ENCODE measurements around the gene GPC1. TPM values are rescaled to one million over a fixed set of nuclear protein-coding genes. Genes with fewer than 3 reads are reported as not detected.

The GPC1 gene
- polyA plus RNA-seq, 1 experiment: 46.8 TPM

DNA sequence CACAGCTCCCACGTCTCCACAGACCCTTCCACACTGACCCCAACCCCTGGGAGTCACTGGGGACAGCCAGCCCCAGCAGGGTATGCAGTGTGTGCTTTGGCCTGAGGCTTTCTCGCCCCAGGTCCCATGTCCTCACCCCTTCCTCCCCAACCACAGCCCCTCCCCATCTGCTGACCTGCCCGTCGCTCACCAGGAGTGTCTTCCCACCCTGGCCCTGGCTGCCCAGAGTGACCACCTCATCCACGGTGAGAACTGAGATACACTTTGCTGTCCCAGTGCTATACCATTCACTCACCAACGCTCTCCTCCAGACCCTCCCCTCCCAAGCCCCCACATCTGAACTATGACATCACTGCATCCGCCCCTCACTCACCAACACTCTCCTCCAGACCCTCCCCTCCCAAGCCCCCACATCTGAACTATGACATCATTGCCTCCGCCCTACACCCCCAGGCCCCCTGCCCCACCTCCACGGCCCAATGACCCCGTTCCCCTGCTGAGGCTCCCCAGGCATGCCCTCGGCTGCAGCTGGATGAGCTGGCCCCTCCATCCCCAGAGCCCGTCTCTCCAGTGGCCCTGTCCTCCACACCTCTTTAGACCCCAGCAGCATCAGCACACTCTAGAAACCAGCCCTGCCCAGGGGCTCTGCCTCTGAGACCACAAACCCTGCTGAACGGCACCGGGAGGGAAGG, 67.1 kb downstream of the GPC1 start:
- no peaks in the 10 kb centered on the region for H3K27me3 ChIP-seq (ENCODE audit: control insufficient read depth, insufficient read depth, low read length)
- TF ChIP-seq, protein P1, sequence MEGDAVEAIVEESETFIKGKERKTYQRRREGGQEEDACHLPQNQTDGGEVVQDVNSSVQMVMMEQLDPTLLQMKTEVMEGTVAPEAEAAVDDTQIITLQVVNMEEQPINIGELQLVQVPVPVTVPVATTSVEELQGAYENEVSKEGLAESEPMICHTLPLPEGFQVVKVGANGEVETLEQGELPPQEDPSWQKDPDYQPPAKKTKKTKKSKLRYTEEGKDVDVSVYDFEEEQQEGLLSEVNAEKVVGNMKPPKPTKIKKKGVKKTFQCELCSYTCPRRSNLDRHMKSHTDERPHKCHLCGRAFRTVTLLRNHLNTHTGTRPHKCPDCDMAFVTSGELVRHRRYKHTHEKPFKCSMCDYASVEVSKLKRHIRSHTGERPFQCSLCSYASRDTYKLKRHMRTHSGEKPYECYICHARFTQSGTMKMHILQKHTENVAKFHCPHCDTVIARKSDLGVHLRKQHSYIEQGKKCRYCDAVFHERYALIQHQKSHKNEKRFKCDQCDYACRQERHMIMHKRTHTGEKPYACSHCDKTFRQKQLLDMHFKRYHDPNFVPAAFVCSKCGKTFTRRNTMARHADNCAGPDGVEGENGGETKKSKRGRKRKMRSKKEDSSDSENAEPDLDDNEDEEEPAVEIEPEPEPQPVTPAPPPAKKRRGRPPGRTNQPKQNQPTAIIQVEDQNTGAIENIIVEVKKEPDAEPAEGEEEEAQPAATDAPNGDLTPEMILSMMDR (IDR thresholded peaks at IDR 0.05; ENCODE audit: low read depth, low read length): no peak
- no peak overlapping the region for H3K27ac ChIP-seq (ENCODE audit: low read depth, low read length)
- no peak overlapping the region for H3K4me3 ChIP-seq (ENCODE audit: low read depth, low read length)
- DNase-seq (ENCODE audit: low read depth, low spot score): no peak
- CTCF ChIA-PET: interaction anchor here (1.1 kb wide), 1 partner anchor 12 kb away, joined by 9 read pairs; no protein-coding TSS in a partner anchor
- H3K9me3 ChIP-seq (ENCODE audit: control insufficient read depth, insufficient read depth, low read length): no peaks in the 10 kb centered on the region
- POLR2A ChIA-PET: interaction anchor here (0.6 kb wide), 1 partner anchor 318 kb away, joined by 3 read pairs; no protein-coding TSS in a partner anchor

DNA sequence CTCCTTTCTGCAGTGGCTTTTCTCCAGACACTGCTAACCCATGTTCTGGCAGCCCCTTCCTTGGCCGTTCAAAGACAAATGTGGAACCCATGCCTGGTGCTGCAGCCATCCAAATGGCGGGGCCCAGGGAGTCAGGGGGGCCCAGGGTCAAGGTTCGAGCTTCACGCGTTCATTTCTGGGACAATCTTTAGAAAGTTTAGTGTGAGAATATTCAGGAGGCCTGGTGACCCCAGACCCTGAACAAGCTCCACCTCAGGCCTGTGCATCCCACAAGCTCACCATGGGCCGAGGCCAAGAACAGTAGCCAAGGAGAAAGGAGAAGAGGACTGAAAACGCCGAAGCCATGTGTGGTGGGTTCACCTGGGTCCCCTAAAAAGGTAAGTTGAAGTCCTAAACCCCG, 67.9 kb downstream of the GPC1 start:
- no peak for DNase-seq (ENCODE audit: low read depth, low spot score)
- CTCF ChIA-PET: interaction anchor here (1.1 kb wide), 1 partner anchor 11 kb away, joined by 9 read pairs; no protein-coding TSS in a partner anchor
- H3K4me3 ChIP-seq (ENCODE audit: low read depth, low read length): no peak overlapping the region
- H3K9me3 ChIP-seq (ENCODE audit: control insufficient read depth, insufficient read depth, low read length): no peaks in the 10 kb centered on the region
- POLR2A ChIA-PET: no interaction called here
- H3K27me3 ChIP-seq (ENCODE audit: control insufficient read depth, insufficient read depth, low read length): peaks cover 3% of the 10 kb centered on the region
- no peak overlapping the region for H3K27ac ChIP-seq (ENCODE audit: low read depth, low read length)
- TF ChIP-seq, protein P1 (IDR thresholded peaks at IDR 0.05; ENCODE audit: low read depth, low read length): no peak

DNA sequence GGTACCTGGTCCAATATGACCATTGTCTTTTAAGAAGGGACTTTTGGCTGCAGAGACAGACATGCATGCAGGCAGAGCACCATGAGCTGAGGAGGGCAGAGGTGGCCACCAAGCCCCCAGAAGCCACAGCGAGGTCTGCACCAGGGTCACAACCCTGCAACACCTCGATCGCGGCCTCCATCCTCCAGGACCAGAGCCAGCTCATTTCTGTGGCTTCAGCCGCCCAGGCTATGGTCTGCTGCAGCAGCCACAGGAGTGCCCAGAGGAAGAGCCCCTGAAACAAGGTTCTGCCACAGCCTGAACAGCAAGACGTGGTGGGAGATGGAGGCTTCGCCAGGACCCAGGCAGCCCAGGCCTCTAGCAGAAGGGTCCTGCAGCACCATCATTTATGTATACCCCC, 68.4 kb downstream of the GPC1 start:
- ChIA-PET POLR2A (no interaction called here), CTCF (interaction anchor here (2.6 kb wide), 1 partner anchor 10 kb away, joined by 19 read pairs; no protein-coding TSS in a partner anchor)
- no peak for DNase-seq (ENCODE audit: low read depth, low spot score)
- Histone ChIP-seq H3K4me3 (ENCODE audit: low read depth, low read length) (no peak overlapping the region), H3K27me3 (ENCODE audit: control insufficient read depth, insufficient read depth, low read length) (peaks cover 3% of the 10 kb centered on the region), H3K27ac (ENCODE audit: low read depth, low read length) (no peak overlapping the region), H3K9me3 (ENCODE audit: control insufficient read depth, insufficient read depth, low read length) (no peaks in the 10 kb centered on the region)
- TF ChIP-seq, protein P1 (IDR thresholded peaks at IDR 0.05; ENCODE audit: low read depth, low read length): no peak

DNA sequence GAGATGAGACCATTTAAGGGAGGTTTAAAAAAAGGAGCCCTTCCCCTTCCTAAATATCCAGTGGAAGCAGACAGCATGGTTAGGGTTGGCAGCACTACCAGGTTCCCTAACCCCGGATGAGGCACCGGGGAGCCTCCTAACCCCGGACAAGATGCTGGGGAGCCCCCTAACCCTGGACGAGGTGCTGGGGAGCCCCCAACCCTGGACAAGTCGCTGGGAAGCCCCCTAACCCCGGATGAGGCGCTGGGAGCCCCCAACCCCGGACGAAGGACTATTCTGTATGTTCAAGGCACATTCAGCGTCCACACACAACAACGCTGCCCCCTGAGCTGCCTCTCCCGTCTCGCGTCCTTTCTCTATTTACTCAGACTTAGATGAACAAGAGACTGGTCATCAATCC, 70.4 kb downstream of the GPC1 start:
- DNase-seq (ENCODE audit: low read depth, low spot score): no peak
- Histone ChIP-seq H3K27me3 (ENCODE audit: control insufficient read depth, insufficient read depth, low read length) (peaks cover 3% of the 10 kb centered on the region), H3K4me3 (ENCODE audit: low read depth, low read length) (no peak overlapping the region), H3K9me3 (ENCODE audit: control insufficient read depth, insufficient read depth, low read length) (no peaks in the 10 kb centered on the region), H3K27ac (ENCODE audit: low read depth, low read length) (no peak overlapping the region)
- ChIA-PET POLR2A (no interaction called here), CTCF (interaction anchor here (0.6 to 2.6 kb wide), 2 partner anchors 8 to 247 kb away, joined by 4 to 19 read pairs; no protein-coding TSS in a partner anchor)
- TF ChIP-seq, protein P1 (IDR thresholded peaks at IDR 0.05; ENCODE audit: low read depth, low read length): no peak

DNA sequence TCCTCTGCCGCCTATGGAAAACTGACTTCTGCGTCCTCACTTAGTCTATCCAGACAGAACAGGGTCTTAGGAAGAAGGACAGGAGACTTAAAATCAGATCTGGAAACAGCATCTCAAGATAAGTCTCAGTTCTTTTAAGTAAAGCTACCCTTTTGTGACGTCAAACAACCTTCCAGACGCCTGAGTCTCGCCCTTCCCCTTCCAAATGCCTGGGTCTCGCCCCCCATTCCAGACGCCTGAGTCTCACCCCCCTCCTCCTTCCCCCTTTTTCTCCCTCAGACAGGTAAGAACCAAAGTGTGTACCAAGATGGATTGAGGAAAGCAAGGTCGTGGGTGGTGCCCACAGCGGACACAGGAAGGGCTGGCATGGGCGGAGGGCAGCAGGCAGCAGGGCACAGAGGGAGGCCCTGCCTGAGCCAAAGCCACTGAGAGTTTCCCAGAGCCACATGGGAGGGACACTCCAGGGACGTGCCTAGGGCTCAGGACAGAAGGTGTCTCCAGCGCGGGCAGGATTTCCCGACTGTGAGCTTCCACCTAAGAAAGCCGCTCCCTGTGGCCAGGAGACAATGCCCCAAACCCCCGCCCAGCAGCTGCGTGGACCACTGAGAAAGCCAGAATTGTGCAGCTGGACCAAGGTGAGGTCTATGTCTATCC, 71.1 kb downstream of the GPC1 start:
- TF ChIP-seq, protein P1 (IDR thresholded peaks at IDR 0.05; ENCODE audit: low read depth, low read length): no peak
- POLR2A ChIA-PET: no interaction called here
- DNase-seq (ENCODE audit: low read depth, low spot score): no peak

More for the DNA sequence above, 71.1 kb downstream of the GPC1 start:
- Histone ChIP-seq H3K27me3 (ENCODE audit: control insufficient read depth, insufficient read depth, low read length) (peaks cover 3% of the 10 kb centered on the region), H3K9me3 (ENCODE audit: control insufficient read depth, insufficient read depth, low read length) (no peaks in the 10 kb centered on the region), H3K4me3 (ENCODE audit: low read depth, low read length) (no peak overlapping the region), H3K27ac (ENCODE audit: low read depth, low read length) (no peak overlapping the region)
- CTCF ChIA-PET: interaction anchor here (0.6 kb wide), 1 partner anchor 247 kb away, joined by 4 read pairs; no protein-coding TSS in a partner anchor

Data from AG04450 (cell line).